ENCODE measurements around the gene CRMP1.

DNA sequence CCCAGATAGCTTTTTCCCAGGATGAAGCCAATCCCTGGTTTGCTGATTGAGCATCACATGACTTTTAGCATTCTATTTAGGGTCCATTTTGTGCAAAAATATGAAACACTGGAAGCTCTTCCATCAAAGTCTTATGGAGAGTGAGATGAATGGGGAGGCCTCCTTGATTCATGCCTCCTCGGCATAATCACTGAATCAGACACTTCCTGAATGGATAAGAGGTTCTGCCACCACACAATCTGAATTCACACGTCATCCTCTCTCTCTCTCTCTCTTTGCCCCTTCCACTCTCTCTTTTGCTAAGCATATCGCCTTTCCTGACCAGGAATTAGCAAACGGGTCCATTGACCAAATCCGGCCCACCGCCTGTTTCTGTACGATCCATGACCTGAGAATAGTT, 68.7 kb downstream of the CRMP1 start:
- TF ChIP-seq, protein P1, sequence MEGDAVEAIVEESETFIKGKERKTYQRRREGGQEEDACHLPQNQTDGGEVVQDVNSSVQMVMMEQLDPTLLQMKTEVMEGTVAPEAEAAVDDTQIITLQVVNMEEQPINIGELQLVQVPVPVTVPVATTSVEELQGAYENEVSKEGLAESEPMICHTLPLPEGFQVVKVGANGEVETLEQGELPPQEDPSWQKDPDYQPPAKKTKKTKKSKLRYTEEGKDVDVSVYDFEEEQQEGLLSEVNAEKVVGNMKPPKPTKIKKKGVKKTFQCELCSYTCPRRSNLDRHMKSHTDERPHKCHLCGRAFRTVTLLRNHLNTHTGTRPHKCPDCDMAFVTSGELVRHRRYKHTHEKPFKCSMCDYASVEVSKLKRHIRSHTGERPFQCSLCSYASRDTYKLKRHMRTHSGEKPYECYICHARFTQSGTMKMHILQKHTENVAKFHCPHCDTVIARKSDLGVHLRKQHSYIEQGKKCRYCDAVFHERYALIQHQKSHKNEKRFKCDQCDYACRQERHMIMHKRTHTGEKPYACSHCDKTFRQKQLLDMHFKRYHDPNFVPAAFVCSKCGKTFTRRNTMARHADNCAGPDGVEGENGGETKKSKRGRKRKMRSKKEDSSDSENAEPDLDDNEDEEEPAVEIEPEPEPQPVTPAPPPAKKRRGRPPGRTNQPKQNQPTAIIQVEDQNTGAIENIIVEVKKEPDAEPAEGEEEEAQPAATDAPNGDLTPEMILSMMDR (conservative IDR thresholded peaks at IDR 0.05) = no peak
- no peak for TF ChIP-seq EZH2 (IDR thresholded peaks at IDR 0.05; ENCODE audit: low read depth)

Data from PC-9 (cell line).